GM10266 (cell line): Measurements from ENCODE around the gene GNE.
A peak's percentile ranks its signal among the peaks of the same experiment; 100 is the strongest.

Experiments
- DNase-seq: peaks from one replicate; pipeline ENCODE4 v3.0.0; 2012; ENCODE audit errors: extremely low spot score
- CTCF ChIP-seq: IDR thresholded peaks from 2 replicates; pipeline ENCODE4 v1.5.1; 2012; ENCODE audit warnings: mild to moderate bottlenecking, low read depth; ENCODE audit not compliant: control insufficient read depth, insufficient read depth; ENCODE audit errors: missing control alignments

GNE gene

GRCh38 chr9:36174731-36175130 is 83.5 kb downstream of the GNE start:
- no peak for DNase-seq
- TF ChIP-seq CTCF: no peak

GRCh38 chr9:36174271-36174670 is 84.0 kb downstream of the GNE start:
- TF ChIP-seq CTCF: no peak
- no peak for DNase-seq

GRCh38 chr9:36173861-36174260 is 84.4 kb downstream of the GNE start:
- no peak for TF ChIP-seq CTCF
- DNase-seq: no peak

- no peak for DNase-seq
- no peak for TF ChIP-seq CTCF
These were observed 87.7 kb downstream of the GNE start for GRCh38 chr9:36170531-36170930.

- TF ChIP-seq CTCF: no peak
- DNase-seq: no peak
These were observed 88.5 kb downstream of the GNE start for GRCh38 chr9:36169708-36170107.

GRCh38 chr9:36169166-36169565 is 89.1 kb downstream of the GNE start, which contains the start of gene CCIN:
Gene CCIN (plus strand): TSS chr9:36169388. CDS start chr9:36169503, 115 bp downstream.
- TF ChIP-seq CTCF: no peak
- DNase-seq: no peak

- peak; percentile 93 for TF ChIP-seq CTCF
- peak; percentile 87 for DNase-seq
These were observed 91.9 kb downstream of the GNE start for GRCh38 chr9:36166168-36166927.
